Fibroblast of mammary gland (primary cell): ENCODE data around the gene PLCD3.
A peak's percentile ranks its signal among the peaks of the same experiment; 100 is the strongest.

ENCODE experiments used
- DNase-seq: peaks from one replicate; pipeline ENCODE4 v3.0.0-alpha.2; 2010; ENCODE audit warnings: low read depth
- H3K4me3 ChIP-seq: 2 replicates; pipeline ENCODE4 v1.5.1; 2011; ENCODE audit warnings: low read depth, mild to moderate bottlenecking, low read length, moderate library complexity; ENCODE audit not compliant: control insufficient read depth
- CTCF ChIP-seq: conservative IDR thresholded peaks from 2 replicates; pipeline ENCODE4 v1.5.1; 2011; ENCODE audit warnings: low read depth, low read length, inconsistent platforms; ENCODE audit not compliant: control insufficient read depth, insufficient read depth

PLCD3 gene

GRCh38 chr17:45101546-45101882 lies 30.8 kb downstream of the PLCD3 start:
- no peak for DNase-seq
- TF ChIP-seq CTCF, result no peak
- H3K4me3 ChIP-seq, result no peak overlapping the region

- no peak overlapping the region for H3K4me3 ChIP-seq
- DNase-seq, result peak; percentile 78
These were observed 33.3 kb downstream of the PLCD3 start for GRCh38 chr17:45098869-45099616.

GRCh38 chr17:45098081-45098868 lies 34.0 kb downstream of the PLCD3 start:
- no peak for TF ChIP-seq CTCF

More at GRCh38 chr17:45098869-45099616, 33.3 kb downstream of the PLCD3 start:
- peak; percentile 82 for TF ChIP-seq CTCF

GRCh38 chr17:45096926-45097325 lies 35.4 kb downstream of the PLCD3 start:
- H3K4me3 ChIP-seq, result no peak overlapping the region
- no peak for DNase-seq
- TF ChIP-seq CTCF, result no peak

More at GRCh38 chr17:45098081-45098868, 34.0 kb downstream of the PLCD3 start:
- no peak overlapping the region for H3K4me3 ChIP-seq
- DNase-seq, result no peak

GRCh38 chr17:45096141-45096540 lies 36.2 kb downstream of the PLCD3 start:
- peak; percentile 51 for DNase-seq
- TF ChIP-seq CTCF, result peak; percentile 67
- H3K4me3 ChIP-seq, result no peak overlapping the region

- DNase-seq, result no peak
- TF ChIP-seq CTCF, result no peak
These were observed 38.7 kb downstream of the PLCD3 start for GRCh38 chr17:45093444-45094110.

More at GRCh38 chr17:45093444-45094110, 38.7 kb downstream of the PLCD3 start:
- H3K4me3 ChIP-seq, result no peak overlapping the region
